ENCODE results near the gene GTF2IRD2.
A peak's percentile ranks its signal among the peaks of the same experiment; 100 is the strongest.
"Not testable (repeated sequence)": the region's sequence is repeated elsewhere in the genome, so short reads cannot be mapped to it uniquely, and the experiment has no call there.

Gene GTF2IRD2

DNA sequence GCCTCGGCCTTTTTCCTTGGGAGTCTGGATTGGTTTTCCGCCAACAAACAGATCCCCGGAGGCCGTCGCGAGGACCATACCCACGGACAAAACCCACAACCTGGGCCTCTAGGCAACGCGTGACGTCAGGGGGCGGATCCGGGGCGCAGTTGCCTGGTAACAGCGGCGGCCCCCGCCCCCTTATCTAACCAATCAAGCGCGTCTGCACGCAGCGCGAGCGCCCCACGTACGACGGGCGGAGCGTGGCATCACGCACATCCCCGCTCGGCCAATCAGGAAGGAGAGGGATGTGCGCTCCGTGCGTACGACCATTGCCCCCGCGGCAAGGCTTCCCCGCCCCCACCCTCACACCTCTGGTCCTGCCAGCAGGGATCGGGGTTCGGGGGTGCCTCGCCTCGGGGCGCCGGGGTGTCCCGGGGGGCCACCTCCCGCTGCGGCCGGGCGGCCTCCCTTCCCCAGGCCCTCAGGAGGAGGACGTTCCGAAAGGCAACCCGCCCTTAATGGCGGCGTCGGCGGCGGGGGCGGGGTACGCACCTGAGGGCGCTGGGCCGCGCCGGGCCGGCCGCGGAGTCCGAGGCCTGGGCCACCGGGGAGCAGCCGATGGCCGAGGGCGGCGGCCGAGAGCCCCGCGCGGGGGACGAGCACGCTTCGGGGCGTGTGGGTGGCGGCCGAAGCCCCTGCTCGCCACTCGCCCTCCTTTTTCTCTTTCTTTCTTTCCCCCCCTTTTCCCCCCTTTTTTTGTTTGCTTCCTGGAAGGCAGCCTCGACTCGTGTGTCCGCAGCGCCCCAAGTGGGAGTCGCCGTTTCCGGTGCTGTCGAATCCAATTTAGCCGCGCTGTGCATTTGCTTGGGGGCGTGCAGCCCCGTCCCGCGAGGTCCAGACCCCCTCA, at the start of gene GTF2IRD2:
Gene GTF2IRD2 (minus strand): TSS at position 773 of the 889 bp plus-strand sequence. CDS start 15,227 bp downstream, outside the sequence.
- DNase-seq: peak; percentile 51 to 64

DNA sequence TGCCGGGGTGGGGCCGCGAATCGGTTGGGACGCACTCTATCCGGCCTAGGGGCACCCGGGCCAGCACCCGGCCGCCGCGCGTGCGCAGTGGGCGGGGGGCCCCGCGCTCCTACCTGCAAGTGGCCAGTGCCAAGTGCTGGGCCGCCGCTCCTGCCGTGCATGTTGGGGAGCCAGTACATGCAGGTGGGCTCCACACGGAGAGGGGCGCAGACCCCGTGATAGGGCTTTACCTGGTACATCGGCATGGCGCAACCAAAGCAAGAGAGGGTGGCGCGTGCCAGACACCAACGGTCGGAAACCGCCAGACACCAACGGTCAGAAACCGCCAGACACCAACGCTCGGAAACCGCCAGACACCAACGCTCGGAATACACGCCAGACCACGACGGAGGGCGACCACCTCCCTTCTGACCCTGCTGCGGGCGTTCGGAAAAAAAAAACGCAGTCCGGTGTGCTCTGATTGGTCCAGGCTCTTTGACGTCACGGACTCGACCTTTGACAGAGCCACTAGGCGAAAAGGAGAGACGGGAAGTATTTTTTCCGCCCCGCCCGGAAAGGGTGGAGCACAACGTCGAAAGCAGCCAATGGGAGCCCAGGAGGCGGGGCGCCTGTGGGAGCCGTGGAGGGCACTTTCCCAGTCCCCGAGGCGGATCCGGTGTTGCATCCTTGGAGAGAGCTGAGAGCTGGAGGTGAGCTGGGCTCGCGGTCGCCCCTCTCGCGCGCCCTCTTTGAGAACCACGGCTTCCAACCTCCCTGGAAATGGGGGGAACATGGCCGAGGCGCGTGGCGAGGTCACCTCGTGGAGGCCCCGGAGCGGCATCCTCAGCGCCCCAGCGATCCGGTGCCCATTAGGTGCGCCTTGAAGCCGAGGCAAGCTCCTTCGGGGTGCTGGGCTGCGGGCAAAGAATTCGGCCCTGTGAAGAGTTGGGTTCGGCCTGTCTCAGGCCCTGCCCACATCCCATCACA, 39.0 kb upstream of the GTF2IRD2 start:
- peak; percentile 67 to 70 for DNase-seq

DNA sequence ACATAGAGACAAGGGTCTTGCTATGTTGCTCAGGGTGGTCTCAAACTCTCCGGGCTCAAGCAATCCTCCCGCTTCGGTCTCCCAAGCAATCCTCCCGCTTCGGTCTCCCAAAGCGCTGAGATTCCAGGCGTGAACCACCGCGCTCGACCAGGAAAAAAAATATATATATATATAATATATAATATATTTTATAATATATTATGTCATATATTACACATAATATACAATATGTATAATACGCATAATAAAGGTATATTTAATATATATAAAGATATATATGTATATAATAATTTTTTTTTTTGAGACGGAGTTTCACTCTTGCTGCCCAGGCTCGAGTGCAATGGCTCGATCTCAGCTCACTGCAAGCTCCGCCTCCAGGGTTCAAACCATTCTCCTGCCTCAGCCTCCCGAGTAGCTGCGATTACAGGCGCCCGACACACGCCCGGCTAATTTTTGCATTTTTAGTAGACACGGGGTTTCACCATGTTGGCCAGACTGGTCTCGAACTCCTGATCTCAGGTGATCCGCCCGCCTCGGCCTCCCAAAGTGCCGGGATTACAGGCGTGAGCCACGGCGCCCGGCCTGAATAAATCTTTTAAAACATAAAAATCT, 38.2 kb upstream of the GTF2IRD2 start:
- DNase-seq: not testable (repeated sequence)

DNA sequence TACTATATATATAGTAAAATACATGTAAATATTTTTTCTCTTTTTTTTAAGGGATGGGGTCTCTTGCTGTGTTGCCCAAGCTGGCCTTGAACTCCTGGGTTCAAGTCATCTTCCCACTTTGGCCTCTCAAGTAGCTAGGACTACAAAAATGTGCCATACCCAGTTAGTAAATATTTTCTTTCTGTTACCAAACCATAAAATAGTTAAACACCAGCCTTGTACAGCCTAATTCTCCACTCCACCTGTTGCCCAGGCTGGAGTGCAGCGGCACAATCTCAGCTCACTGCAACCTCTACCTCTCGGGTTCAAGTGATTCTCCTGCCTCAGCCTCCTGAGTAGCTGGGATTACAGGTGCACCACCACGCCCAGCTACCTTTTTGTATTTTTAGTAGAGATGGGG, 33.9 kb upstream of the GTF2IRD2 start:
- DNase-seq: not testable (repeated sequence)

DNA sequence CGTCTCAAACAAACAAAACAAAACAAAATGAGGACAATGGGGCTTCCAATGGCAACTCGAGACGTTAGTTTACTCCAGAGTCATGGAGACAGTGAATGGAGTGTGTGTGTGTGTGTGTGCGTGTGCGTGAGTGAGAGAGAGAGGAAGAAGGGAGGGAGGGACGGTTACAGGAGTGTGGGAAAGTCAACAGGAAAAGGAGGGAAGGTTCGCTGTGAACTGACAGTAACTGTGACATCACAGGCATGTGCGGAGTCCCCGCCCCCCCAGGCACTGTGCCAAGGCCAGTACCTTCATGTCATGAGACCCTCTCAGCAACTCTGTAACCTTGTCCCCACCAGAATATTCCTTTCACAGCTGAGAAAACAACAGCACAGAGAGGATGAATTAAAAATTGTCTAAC, 30.7 kb upstream of the GTF2IRD2 start:
- DNase-seq: not testable (repeated sequence)

DNA sequence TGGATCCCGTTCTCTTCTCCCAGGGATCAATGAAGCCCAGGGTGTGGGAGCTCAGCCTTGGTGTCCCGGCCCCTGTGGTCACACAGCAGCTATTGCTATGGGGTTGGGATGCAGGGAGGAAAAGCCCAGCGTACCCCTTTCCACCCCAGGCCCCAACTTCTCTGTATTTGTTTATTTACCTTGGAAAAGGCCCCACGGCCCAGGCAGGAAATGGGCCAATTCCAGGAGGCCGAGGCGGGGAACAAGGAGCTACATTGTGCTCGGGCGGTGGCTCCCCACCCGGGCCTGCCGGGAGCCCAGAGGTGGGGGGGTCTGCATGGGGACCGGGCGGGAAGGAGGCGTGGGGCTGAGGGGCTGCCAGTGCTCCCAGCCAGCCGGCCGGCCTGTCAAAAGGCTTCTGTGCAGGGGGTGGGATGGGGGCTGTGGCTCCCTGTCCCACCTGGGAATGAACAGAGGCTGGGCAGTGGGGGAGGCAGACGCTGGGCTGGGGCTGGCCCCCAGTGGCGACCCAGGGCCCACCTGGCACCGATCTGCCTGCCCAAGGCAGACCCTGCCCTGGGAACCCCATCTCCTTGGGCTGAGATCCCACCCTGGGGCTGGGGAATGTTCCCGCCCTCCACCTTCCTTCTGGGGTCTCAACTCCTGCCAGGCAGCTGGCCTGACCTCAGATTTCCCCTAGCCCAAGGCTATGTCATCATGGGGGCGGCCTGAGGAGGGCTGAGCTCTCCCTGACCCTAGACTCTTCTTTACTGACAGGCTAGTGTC, 23.5 kb upstream of the GTF2IRD2 start:
- not testable (repeated sequence) for DNase-seq

DNA sequence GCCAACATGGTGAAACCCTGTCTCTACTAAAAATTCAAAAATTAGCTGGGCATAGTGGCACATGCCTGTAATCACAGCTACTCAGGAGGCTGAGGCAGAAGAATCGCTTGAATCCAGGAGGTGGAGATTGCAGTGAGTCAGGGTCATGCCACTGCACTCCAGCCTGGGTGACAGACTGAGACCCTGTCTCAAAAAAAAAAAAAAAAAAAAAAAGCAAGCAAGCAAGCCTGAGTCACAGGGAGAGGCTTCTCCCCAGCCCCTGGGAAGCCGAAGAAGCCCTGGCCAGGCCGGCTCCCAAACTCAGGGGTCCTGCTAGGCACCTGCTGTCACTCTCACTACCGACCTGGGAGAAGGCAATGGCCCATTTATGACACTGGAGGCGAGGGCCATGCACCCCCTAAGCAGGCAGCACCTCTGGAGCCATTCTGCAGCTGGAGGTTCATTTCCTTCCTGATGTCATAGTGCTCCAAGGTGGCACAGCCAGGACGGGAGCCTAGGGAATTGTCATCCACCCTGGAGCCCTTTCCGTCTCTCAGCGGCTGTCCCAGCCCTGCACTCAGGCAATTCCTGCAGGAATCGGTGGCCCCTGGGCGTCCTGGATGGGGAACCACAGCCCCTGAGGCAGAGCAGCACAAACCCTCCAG, 22.8 kb upstream of the GTF2IRD2 start:
- DNase-seq: not testable (repeated sequence)

DNA sequence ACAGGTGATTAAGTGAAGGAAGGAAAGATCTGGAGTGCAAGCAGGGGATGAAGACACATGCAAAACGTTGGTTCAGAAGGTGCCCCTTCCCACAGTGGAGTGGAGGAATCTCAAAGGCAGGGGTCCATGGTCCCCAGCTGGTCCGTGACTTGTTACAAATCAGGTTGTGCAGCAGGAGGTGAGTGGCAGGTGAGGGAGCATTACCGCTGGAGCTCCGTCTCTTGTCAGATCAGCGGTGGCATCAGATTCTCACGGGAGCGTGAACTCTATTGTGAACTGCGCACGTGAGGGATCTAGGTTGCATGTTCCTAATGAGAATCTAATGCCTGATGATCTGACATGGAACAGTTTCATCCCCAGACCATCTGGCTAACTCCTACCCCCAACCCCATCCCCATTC, 21.1 kb upstream of the GTF2IRD2 start:
- not testable (repeated sequence) for DNase-seq

DNA sequence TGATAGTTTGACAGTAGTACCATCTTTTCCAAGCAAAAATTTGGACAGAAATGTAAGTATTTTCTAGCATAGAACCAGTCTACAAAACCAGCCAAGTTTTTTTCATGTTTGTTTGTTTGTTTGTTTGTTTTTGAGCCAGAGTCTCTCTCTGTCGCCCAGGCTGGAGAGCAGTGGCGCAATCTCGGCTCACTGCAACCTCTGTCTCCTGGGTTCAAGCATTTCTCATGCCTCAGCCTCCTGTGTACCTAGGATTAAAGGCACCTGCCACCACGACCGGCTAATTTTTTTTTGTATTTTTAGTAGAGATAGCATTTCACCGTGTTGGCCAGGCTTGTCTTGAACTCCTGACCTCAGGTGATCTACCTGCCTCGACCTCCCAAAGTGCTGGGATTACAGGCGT, 14.4 kb upstream of the GTF2IRD2 start:
- DNase-seq: not testable (repeated sequence)

DNA sequence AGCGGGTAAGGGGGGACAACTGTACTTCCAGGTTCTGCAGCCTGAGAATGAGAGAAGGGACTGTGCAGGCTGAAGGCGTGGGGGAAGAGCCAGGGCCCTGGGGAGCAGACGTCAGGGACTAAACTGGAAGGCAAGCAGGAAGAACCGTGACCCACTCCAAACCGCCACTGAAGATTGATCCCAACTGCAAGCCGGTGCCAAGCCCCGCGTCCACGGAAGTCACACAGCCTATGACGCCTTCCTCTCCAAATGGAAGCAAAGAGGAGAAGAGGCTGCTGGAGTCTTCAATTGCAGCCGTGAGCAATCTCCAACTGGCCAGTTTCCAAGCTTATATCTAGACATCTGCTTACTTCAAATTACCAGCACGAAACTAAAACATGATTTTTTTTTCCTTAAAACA, 1.6 kb downstream of the GTF2IRD2 start:
- not testable (repeated sequence) for DNase-seq

DNA sequence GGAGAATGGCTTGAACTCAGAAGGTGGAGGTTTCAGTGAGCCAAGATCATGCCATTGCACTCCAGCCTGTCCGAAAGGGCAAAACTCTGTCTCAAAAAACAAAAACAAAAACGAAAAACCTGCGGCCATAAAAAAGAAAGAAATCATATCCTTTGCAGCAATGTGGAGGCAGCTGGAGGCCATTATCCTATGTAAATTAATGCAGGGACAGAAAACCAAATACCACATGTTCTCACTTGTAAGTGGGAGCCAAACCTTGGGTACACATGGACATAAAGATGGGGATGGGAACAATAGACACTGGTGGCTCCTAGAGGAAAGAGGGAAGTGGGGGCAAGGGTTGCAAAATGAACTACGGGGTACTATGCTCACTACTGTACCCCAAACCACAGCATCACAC, 21.0 kb downstream of the GTF2IRD2 start:
- DNase-seq: not testable (repeated sequence)

DNA sequence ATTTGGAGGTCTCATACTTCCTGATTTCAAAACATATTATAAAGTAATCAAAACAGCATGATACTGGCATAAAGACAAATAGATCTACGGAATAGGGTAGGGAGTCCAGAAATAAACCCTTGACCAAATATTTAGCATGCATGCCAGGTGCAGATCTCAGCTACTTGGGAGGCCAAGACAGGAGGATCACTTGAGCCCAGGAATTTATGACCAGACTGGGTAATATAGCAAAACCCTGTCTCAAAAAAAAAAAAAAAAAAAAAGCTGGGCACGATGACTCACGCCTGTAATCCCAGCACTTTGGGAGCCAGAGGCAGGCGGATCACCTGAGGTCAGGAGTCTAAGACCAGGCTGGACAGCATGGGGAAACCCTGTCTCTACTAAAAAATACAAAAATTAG, 21.4 kb downstream of the GTF2IRD2 start:
- DNase-seq: not testable (repeated sequence)

DNA sequence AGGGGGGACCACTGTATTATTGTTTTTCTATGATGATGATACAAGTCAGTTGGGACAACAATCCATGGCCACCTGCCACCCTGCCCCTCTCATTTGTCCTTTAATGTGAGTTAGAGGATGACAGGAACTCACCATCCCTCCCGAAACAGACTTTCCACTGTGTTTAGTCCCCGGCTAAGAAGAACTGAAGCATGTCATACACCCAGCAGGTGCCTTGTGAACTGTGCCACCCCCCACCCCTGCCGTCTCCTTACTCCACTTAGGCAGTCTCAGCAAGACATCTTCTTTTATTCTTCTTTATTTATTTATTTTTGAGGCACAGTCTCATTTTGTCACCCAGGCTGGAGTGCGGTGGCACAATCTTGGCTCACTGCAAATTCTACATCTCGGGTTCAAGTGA, 30.1 kb downstream of the GTF2IRD2 start:
- DNase-seq: not testable (repeated sequence)

DNA sequence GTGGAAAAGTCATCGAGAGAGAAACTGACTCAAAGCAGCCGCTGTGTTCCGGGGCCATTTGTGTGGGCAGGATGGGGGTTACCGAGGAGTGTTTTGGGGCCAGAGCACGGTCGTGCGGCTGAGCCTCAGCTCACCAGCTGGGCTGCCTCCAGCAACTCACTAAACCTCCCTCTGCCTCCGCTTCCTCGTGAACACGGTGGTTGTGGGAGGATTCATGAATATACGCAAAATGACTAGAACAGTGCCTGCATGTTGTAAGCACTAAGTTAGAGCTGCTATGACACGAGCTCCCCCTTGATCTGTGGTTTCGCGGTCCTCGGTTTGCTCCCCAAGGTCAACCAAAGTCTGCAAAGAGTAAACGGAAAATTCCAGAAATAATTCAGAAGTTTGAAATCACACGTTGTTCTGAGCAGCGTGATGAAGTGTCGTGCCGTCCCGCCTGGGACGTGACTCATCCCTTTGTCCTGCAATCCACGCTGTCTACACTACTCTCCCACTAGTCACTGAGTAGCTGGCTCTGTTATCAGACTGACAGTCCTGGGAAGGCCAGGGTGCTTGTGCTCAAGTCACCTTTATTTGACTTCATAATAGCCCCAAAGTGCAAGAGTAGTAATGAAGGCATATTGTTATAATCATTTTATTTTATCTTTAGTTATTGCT, 31.1 kb downstream of the GTF2IRD2 start:
- DNase-seq: not testable (repeated sequence)

DNA sequence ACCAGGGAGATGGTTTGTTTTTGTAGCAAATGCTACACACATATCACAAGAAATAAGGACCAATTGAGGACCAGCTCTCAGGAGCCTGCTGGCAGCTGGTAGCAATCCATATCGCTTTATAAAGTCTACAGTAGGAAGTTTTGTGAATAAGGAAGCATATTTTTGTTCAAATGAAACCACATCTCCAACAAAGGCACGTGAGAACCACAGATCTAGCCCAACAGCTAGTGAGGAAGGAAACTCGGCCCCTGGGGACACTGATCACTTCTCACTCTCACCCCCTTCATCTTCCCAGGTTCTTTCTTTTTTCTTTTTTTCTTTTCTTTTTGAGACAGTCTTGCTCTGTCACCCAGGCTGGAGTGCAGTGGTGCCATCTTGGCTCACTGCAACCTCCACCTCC, 35.5 kb downstream of the GTF2IRD2 start:
- not testable (repeated sequence) for DNase-seq

DNA sequence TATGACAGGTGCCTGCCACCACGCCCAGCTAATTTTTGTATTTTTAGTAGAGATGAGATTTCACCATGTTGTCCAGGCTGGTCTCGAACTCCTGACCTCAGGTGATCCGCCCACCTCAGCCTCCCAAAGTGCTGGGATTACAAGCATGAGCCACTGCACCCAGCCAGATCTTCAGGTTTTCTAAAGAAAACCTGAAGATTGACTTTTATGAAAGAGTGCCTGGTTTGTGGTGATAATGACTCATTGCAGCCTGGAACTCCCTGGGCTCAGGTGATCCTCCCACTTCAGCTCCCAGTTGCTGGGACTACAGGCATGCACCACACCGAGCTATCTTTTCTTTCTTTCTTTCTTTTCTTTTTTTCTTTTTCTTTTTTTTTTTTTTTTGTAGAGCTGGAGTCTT, 52.8 kb downstream of the GTF2IRD2 start:
- not testable (repeated sequence) for DNase-seq

DNA sequence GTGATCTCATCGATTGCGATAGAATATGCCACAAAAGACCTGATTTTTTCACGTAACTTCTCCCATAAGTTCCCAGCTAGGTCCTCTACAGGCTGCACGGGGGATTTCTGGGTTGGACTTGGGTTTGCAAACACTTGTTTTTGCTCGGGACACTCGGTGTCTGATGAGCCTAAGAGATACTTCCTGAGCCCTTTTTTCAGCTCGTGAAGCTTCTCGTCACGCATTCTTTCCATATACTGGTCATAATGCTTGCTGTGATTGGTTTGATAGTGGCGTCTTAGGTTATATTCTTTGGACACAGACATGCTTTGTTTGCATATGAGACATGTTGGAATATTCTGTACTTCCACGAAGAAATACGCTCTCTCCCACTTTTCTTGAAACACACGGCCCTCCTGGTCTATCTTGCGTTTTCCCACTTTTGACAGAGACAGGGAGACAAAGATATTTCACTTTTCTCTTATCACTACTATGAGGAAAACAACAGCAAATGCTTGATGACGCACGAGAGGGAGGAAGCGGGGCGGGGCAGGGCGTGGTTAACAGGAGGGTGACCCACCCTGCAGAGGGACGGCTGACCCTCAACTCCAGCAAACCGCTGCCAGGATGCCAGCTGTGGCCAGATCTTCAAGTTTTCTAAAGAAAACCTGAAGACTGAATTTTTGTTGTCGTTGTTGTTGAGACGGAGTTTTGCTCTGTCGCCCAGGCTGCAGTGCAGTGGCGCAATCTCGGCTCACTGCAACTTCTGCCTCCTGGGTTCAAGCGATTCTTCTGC, 53.4 kb downstream of the GTF2IRD2 start:
- not testable (repeated sequence) for DNase-seq

DNA sequence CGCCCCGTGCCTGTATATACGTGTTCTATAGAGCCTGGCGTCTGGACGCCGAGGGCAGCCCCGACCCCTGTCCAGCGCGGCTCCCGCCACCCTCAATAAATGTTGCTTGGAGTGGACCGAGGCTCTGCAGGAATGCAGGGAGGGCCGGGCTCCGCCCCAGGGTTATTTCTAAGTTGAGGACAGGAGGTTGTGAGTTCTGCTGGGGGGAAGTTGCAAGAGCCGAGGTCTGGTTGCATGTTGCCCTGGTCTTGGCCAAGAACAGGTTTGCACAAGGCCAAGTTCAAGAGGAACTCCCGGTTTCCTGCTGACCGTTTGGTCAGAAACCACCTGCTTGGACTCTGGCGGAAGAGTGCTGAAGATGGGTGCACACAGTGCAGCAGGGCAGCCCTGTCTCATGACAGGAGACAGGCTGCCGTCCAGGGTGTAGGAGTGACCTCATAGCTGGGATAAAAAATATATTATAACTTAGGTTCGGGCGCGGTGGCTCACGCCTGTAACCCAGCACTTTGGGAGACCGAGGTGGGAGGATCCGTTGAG, 62.1 kb downstream of the GTF2IRD2 start:
- not testable (repeated sequence) for DNase-seq

DNA sequence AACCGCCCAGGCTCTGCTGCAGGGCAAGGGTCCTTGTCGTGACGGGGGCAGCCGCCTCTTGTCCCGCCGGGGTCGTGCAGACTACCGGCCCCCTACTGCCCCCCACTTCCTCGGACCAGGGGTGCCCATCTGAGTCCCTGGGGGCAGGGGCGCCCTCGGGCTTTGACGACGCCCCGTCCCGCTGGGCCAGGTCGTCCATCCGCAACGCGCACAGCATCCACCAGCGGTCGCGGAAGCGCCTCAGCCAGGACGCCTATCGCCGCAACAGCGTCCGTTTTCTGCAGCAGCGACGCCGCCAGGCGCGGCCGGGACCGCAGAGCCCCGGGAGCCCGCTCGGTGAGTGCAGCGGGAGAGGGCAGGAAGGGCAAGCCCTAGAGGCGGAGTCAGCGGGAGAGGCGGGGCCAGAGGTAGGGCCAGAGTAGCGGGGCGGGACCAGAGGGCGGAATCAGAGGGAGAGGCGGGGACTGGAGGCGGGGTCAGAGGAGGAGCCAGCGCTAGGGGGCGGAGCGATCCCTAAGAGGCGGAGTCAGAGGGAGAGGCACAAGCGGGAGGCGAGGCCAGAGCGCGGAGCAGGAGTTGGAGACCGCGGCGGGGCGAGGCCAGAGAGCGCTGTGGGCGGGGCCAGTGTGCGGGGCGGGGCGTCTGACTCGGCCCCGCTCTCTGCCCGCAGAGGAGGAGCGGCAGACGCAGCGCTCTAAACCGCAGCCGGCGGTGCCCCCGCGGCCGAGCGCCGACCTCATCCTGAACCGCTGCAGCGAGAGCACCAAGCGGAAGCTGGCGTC, 62.8 kb downstream of the GTF2IRD2 start:
- DNase-seq: peak; percentile 92 to 96

Data from activated CD4-positive, alpha-beta T cell treated with anti-CD3 and anti-CD28 coated beads, Interleukin-2, amount 50 U/mL, for 4 hours (primary cell).